Neural progenitor cell (in vitro differentiated cells): ENCODE data around the gene ADM5. TPM values are rescaled to one million over a fixed set of nuclear protein-coding genes. Genes with fewer than 3 reads are reported as not detected.

Source experiments
- DNase-seq: peaks from one replicate; pipeline ENCODE4 v3.0.0-alpha.2; 2016; ENCODE audit warnings: low spot score
- H2AFZ ChIP-seq: fragments of 200-600 bp; sonication (generic); replicated peaks from 2 replicates; pipeline ENCODE4 v1.6.1; 2016; ENCODE audit warnings: antibody characterized with exemption
- H3F3A ChIP-seq: fragments of 200-600 bp; sonication (generic); 2 replicates; pipeline ENCODE4 v1.6.1; 2016; ENCODE audit warnings: antibody characterized with exemption, low read depth
- H3K27ac ChIP-seq: fragments of 200-600 bp; sonication (generic); 2 replicates; pipeline ENCODE4 v1.5.1; 2016; ENCODE audit warnings: mild to moderate bottlenecking
- H3K27me3 ChIP-seq: fragments of 200-600 bp; sonication (generic); 2 replicates; pipeline ENCODE4 v1.6.1; 2016; ENCODE audit warnings: mild to moderate bottlenecking, moderate library complexity
- H3K36me3 ChIP-seq: fragments of 200-600 bp; sonication (generic); 2 replicates; pipeline ENCODE4 v1.5.1; 2016
- H3K4me1 ChIP-seq: fragments of 200-600 bp; sonication (generic); 2 replicates; pipeline ENCODE4 v1.6.1; 2016; ENCODE audit warnings: mixed run types
- H3K4me2 ChIP-seq: fragments of 200-600 bp; sonication (generic); 2 replicates; pipeline ENCODE4 v1.6.1; 2016
- H3K4me3 ChIP-seq: fragments of 200-600 bp; sonication (generic); 2 replicates; pipeline ENCODE4 v1.5.1; 2016
- H3K79me2 ChIP-seq: fragments of 200-600 bp; sonication (generic); 2 replicates; pipeline ENCODE4 v1.6.1; 2016; ENCODE audit warnings: low read depth
- H3K9ac ChIP-seq: fragments of 200-600 bp; sonication (generic); 2 replicates; pipeline ENCODE4 v1.6.1; 2016
- H3K9me3 ChIP-seq: fragments of 200-600 bp; sonication (generic); 2 replicates; pipeline ENCODE4 v1.5.1; 2016; ENCODE audit warnings: low read depth
- H4K20me1 ChIP-seq: fragments of 200-600 bp; sonication (generic); 2 replicates; pipeline ENCODE4 v1.6.1; 2016; ENCODE audit warnings: low read depth
- H3K27ac Mint-ChIP-seq: 3 replicates; pipeline ENCODE4 v1.8.0; 2021; ENCODE audit warnings: mixed read lengths
- H3K27me3 Mint-ChIP-seq: 2 replicates; pipeline ENCODE4 v1.8.0; 2022; ENCODE audit warnings: low read depth, mild to moderate bottlenecking, inconsistent platforms, moderate library complexity, mixed read lengths; ENCODE audit not compliant: insufficient read depth
- H3K36me3 Mint-ChIP-seq: 3 replicates; pipeline ENCODE4 v1.8.0; 2021; ENCODE audit warnings: mixed read lengths
- H3K4me1 Mint-ChIP-seq: 3 replicates; pipeline ENCODE4 v1.8.0; 2021; ENCODE audit warnings: mixed read lengths
- H3K4me3 Mint-ChIP-seq: 3 replicates; pipeline ENCODE4 v1.8.0; 2021; ENCODE audit warnings: mild to moderate bottlenecking, moderate library complexity, mixed read lengths
- H3K9me3 Mint-ChIP-seq: 3 replicates; pipeline ENCODE4 v1.8.0; 2020; ENCODE audit warnings: mixed read lengths
- CTCF ChIP-seq: fragments of 200-600 bp; sonication (generic); IDR thresholded peaks from 2 replicates; pipeline ENCODE4 v1.5.1; 2017; ENCODE audit warnings: antibody characterized with exemption, mild to moderate bottlenecking
- EZH2 ChIP-seq: fragments of 200-600 bp; sonication (generic); IDR thresholded peaks from 2 replicates; pipeline ENCODE4 v1.6.1; 2017; ENCODE audit warnings: antibody characterized with exemption, mild to moderate bottlenecking, moderate library complexity
- EZH2phosphoT487 ChIP-seq: fragments of 200-600 bp; sonication (generic); IDR thresholded peaks from 2 replicates; pipeline ENCODE4 v1.6.1; 2017; ENCODE audit warnings: antibody characterized with exemption
- total RNA-seq: library from RNA; depleted of rRNA; stranded (reverse); fragments of >200 nt; gene quantifications from 2 replicates; pipeline ENCODE4 v1.2.3, GENCODE V29; 2015; ENCODE audit warnings: low replicate concordance

The ADM5 gene
- total RNA-seq, 1 donor from 2014 or later, result 6.0 TPM

- Histone ChIP-seq H3F3A (peaks cover 11% of the 10 kb centered on the region), H2AFZ (no peak overlapping the region), H3K27me3 (no peaks in the 10 kb centered on the region), H3K9ac (no peak overlapping the region), H3K4me3 (no peak overlapping the region), H3K4me1 (no peaks in the 10 kb centered on the region), H4K20me1 (no peaks in the 10 kb centered on the region), H3K27ac (no peak overlapping the region), H3K36me3 (peaks cover 3% of the 10 kb centered on the region), H3K9me3 (no peaks in the 10 kb centered on the region), H3K79me2 (peaks cover 31% of the 10 kb centered on the region), H3K4me2 (no peak overlapping the region)
- H3K27me3 Mint-ChIP-seq, result peaks cover 4% of the 10 kb centered on the region
- no peak overlapping the region for H3K4me3 Mint-ChIP-seq
- peaks cover 9% of the 10 kb centered on the region for H3K4me1 Mint-ChIP-seq
- DNase-seq, result no peak
- H3K27ac Mint-ChIP-seq, result no peak overlapping the region
- TF ChIP-seq CTCF (no peak), EZH2phosphoT487 (no peak), EZH2 (no peak)
- peaks cover 15% of the 10 kb centered on the region for H3K36me3 Mint-ChIP-seq
- H3K9me3 Mint-ChIP-seq, result no peaks in the 10 kb centered on the region
These were observed 6.7 kb downstream of the ADM5 start for GRCh38 chr19:49696115-49696514.

- Histone ChIP-seq H3K36me3 (peaks cover 3% of the 10 kb centered on the region), H2AFZ (no peak overlapping the region), H3K79me2 (peaks cover 24% of the 10 kb centered on the region), H3K4me3 (no peak overlapping the region), H3K27me3 (no peaks in the 10 kb centered on the region), H4K20me1 (no peaks in the 10 kb centered on the region), H3F3A (peaks cover 8% of the 10 kb centered on the region), H3K27ac (no peak overlapping the region), H3K4me1 (no peaks in the 10 kb centered on the region), H3K9me3 (no peaks in the 10 kb centered on the region), H3K4me2 (no peak overlapping the region), H3K9ac (no peak overlapping the region)
- TF ChIP-seq CTCF, result no peak
- TF ChIP-seq EZH2, result no peak
- no peak for TF ChIP-seq EZH2phosphoT487
- peaks cover 15% of the 10 kb centered on the region for H3K36me3 Mint-ChIP-seq
- H3K4me3 Mint-ChIP-seq, result no peak overlapping the region
- DNase-seq, result no peak
- H3K9me3 Mint-ChIP-seq, result no peaks in the 10 kb centered on the region
- H3K27me3 Mint-ChIP-seq, result peaks cover 7% of the 10 kb centered on the region
- no peak overlapping the region for H3K27ac Mint-ChIP-seq
- peaks cover 7% of the 10 kb centered on the region for H3K4me1 Mint-ChIP-seq
These were observed 7.5 kb downstream of the ADM5 start for GRCh38 chr19:49696865-49697264.

GRCh38 chr19:49699364-49699763 is 10.0 kb downstream of the ADM5 start:
- Mint-ChIP-seq H3K9me3 (no peaks in the 10 kb centered on the region), H3K36me3 (peaks cover 12% of the 10 kb centered on the region), H3K27me3 (peaks cover 5% of the 10 kb centered on the region), H3K27ac (no peak overlapping the region), H3K4me3 (no peak overlapping the region), H3K4me1 (no peaks in the 10 kb centered on the region)
- H3K4me3 ChIP-seq, result no peak overlapping the region
- H3K4me2 ChIP-seq, result no peak overlapping the region
- no peak for DNase-seq
- no peak overlapping the region for H3K27ac ChIP-seq
- no peaks in the 10 kb centered on the region for H3K36me3 ChIP-seq
- H3K4me1 ChIP-seq, result no peaks in the 10 kb centered on the region
- no peaks in the 10 kb centered on the region for H3K27me3 ChIP-seq
- no peak overlapping the region for H3K9ac ChIP-seq
- H2AFZ ChIP-seq, result no peak overlapping the region
- peaks cover 13% of the 10 kb centered on the region for H3F3A ChIP-seq
- no peaks in the 10 kb centered on the region for H3K79me2 ChIP-seq
- no peaks in the 10 kb centered on the region for H4K20me1 ChIP-seq
- TF ChIP-seq EZH2phosphoT487 (no peak), CTCF (no peak), EZH2 (no peak)
- H3K9me3 ChIP-seq, result no peaks in the 10 kb centered on the region
